Upper lobe of right lung (tissue), 1 donor: ENCODE results near the gene SECTM1. TPM values are rescaled to one million over a fixed set of nuclear protein-coding genes. Genes with fewer than 3 reads are reported as not detected.
A peak's percentile ranks its signal among the peaks of the same experiment; 100 is the strongest.

Experiments
- ATAC-seq: fragments of 200-7000 bp; cut with Tn5 transposase; one replicate; pipeline ENCODE4 v1.9.1; 2020; ENCODE audit warnings: mild to moderate bottlenecking, moderate library complexity
- DNase-seq: peaks from one replicate; pipeline ENCODE4 v3.0.0-alpha.2; 2020
- H3K27ac ChIP-seq: fragments of 200-600 bp; one replicate; pipeline ENCODE4 v1.8.0; 2022
- H3K27me3 ChIP-seq: fragments of 200-600 bp; one replicate; pipeline ENCODE4 v1.8.0; 2022; ENCODE audit warnings: mild to moderate bottlenecking
- H3K36me3 ChIP-seq: fragments of 200-600 bp; one replicate; pipeline ENCODE4 v1.8.0; 2022
- H3K4me1 ChIP-seq: fragments of 200-600 bp; one replicate; pipeline ENCODE4 v1.8.0; 2022
- H3K4me3 ChIP-seq: fragments of 200-600 bp; one replicate; pipeline ENCODE4 v1.8.0; 2022; ENCODE audit warnings: mild to moderate bottlenecking
- H3K9me3 ChIP-seq: fragments of 200-600 bp; one replicate; pipeline ENCODE4 v1.8.0; 2022
- intact Hi-C: fragments of 100-400 bp; cut with DNase I; formaldehyde crosslinking; loops from one replicate; pipeline ENCODE4 v1.11.0; 2022
- total RNA-seq: library from RNA; stranded (reverse); fragmentation: NEBNext Ultra II Directional; extraction: Animal tissue kit (Norgen Biotek cat#: 25700); gene quantifications from one replicate; pipeline ENCODE4 v1.2.1, GENCODE V29; 2021
- TF ChIP-seq, protein P1 (sequence below): fragments of 200-600 bp; IDR thresholded peaks from one replicate; pipeline ENCODE4 v1.8.0; 2022; ENCODE audit warnings: antibody characterized with exemption
- donor health status: DM: no; HTN: yes; CAD: no; lungs with severe emphysema.

Gene SECTM1
- total RNA-seq, 1 donor from 2014 or later, result 26.4 TPM

DNA sequence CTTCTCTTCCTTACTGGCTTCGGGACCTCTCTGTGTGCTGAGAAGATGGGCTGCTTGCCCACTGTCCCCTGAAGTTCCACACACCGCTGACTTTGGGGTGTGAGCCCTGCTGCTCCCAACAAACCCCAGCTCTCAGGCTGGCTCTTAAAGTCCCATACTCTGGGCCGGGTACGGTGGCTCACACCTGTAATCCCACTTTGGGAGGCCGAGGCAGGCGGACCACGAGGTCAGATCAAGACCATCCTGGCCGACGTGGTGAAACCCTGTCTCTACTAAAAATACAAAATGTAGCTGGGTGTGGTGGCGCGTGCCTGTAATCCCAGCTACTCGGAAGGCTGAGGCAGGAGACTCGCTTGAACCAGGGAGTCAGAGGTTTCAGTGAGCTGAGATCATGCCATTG lies 33.3 kb downstream of the SECTM1 start:
- Histone ChIP-seq H3K9me3 (no peaks in the 10 kb centered on the region), H3K4me1 (peaks cover 35% of the 10 kb centered on the region), H3K27me3 (no peaks in the 10 kb centered on the region), H3K36me3 (no peaks in the 10 kb centered on the region), H3K27ac (no peak overlapping the region), H3K4me3 (no peak overlapping the region)
- intact Hi-C loops, result no loop called here
- ATAC-seq (no peak), DNase-seq (no peak)
- TF ChIP-seq, protein P1, sequence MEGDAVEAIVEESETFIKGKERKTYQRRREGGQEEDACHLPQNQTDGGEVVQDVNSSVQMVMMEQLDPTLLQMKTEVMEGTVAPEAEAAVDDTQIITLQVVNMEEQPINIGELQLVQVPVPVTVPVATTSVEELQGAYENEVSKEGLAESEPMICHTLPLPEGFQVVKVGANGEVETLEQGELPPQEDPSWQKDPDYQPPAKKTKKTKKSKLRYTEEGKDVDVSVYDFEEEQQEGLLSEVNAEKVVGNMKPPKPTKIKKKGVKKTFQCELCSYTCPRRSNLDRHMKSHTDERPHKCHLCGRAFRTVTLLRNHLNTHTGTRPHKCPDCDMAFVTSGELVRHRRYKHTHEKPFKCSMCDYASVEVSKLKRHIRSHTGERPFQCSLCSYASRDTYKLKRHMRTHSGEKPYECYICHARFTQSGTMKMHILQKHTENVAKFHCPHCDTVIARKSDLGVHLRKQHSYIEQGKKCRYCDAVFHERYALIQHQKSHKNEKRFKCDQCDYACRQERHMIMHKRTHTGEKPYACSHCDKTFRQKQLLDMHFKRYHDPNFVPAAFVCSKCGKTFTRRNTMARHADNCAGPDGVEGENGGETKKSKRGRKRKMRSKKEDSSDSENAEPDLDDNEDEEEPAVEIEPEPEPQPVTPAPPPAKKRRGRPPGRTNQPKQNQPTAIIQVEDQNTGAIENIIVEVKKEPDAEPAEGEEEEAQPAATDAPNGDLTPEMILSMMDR, result no peak

DNA sequence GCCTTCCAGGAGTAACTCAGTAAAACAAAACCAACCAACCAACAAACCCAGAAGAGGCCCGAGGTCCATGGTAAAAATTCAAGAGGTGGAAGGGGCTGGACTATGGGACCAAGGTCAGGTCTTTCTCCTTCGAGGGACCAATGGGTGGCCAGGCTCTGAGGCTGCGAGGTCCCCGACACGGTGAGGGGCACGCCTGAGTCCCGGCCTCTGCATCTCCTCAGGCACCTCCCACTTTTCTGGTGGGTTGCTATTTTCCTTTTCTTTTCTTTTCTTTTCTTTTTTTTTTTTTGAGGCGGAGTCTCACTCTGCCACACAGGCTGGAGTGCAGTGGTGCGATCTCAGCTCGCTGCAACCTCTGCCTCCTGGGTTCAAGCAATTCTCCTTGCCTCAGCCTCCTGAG lies 34.1 kb downstream of the SECTM1 start:
- ATAC-seq, result no peak
- Histone ChIP-seq H3K4me1 (peaks cover 37% of the 10 kb centered on the region), H3K36me3 (no peaks in the 10 kb centered on the region), H3K27ac (no peak overlapping the region), H3K9me3 (no peaks in the 10 kb centered on the region), H3K27me3 (no peaks in the 10 kb centered on the region), H3K4me3 (no peak overlapping the region)
- intact Hi-C loops, result no loop called here
- TF ChIP-seq, protein P1, result no peak
- no peak for DNase-seq

DNA sequence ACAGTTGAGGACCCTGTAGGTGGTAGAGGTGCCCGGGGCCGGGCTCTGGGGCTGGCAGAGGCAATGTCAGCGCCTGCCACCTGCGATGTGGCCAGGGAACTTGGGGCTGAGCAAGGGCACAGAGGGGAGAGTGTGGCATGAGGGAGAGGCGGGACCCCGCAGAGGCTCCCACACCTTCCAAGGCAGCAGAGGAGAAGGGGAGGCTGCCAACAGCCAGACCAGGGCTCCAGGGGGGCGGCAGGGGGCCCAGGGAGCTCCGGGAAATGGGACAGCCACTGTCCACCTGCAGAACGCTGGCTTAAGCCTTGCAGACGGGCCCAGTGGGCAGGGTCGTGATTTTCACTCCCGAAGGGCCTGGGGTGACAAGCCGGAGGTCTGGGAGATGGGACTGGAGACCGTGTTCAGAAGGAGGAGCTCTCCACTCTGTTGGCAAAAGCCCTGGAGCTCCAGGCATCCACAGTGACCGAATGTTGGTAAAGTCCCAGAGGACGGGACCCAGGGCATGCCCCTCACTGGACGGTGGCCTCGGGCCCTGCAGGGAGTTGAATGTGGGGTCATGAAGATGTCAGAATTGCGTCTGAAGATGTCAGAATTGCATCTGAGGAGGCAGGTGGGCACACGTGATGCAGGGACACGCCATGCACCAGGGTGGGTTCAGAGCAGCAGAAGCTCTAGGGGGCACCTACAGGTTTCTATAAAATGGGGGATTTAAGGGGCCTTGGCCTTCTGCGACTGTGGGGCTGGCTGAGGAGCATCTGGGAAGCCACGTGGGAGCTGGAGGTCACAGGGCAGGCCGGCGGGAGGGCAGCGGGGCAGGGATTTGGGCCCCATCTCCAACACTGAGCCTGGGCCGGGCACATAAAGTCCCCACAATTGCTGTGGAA lies 34.8 kb downstream of the SECTM1 start:
- Histone ChIP-seq H3K4me1 (peaks cover 41% of the 10 kb centered on the region), H3K27me3 (no peaks in the 10 kb centered on the region), H3K36me3 (no peaks in the 10 kb centered on the region), H3K27ac (peak overlapping the region; percentile 96), H3K4me3 (peak overlapping the region; percentile 51), H3K9me3 (no peaks in the 10 kb centered on the region)
- DNase-seq (peak; percentile 61), ATAC-seq (no peak)
- TF ChIP-seq, protein P1, result no peak
- intact Hi-C loops, result no loop called here

DNA sequence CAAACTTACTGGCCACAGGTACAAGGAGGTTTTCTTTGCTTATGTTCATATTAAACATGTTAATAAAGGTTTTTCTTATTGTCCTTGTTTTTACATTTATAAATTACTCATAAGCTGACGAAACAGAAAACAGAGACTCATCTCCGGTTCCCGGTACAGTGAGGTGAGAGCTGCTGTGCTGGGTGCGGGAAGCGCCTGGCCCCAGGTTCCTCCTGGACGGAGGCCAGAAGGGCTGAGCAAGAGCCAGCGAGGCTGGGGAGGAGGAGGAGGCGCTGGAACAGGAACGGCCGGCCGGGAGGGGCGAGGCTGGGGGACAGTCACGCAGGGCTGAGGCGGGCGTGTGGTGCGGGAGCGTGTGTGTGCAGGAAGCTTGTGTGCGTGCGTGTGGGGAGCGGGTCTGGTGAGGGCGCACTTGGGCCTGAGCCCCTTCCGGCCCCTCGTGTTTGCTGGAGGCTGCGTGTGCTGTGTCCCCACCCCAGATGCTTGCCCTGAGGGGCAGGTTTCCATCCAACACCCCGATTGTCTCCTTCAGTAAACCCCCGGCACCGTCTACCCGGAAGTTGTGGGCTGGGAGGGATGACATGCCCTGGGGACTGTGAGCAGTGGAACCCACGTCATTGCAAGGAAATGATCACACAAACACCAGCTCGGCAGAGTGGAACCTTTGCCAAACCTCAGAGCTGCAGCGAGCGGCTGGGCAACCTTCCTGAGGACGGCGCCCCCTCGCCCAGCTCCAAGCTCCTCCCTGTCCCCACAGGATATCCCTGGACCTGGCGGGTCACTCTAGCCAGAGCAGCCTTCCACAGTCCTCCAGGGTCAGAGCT lies 35.6 kb downstream of the SECTM1 start:
- peak; percentile 94 for DNase-seq
- Histone ChIP-seq H3K36me3 (no peaks in the 10 kb centered on the region), H3K9me3 (no peaks in the 10 kb centered on the region), H3K4me1 (peaks cover 45% of the 10 kb centered on the region), H3K4me3 (peak overlapping the region; percentile 51), H3K27me3 (no peaks in the 10 kb centered on the region), H3K27ac (peak overlapping the region; percentile 96)
- intact Hi-C loops, result no loop called here
- TF ChIP-seq, protein P1, result no peak
- peak; percentile 84 for ATAC-seq

DNA sequence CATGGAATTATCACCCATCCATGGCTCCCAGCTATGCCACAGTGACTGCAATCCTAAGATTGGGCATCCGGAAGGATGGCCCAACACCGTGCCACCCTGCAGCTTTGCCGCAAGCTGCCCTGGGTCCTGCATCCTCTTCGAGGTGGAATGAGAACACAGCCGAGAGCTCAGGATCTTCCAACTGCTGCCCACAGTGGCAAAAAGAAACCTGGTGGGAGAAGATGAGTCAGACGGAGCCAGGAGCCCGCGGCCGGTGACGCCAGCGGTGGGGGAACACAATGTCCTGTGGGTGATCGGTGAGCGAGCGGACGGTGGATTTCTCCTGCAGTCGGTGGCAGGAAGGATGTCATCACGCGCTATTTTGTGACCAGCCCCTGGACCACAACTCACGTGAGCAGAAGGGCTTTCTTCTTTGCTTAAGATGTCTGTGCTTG lies 36.3 kb downstream of the SECTM1 start:
- peaks cover 45% of the 10 kb centered on the region for H3K4me1 ChIP-seq
- intact Hi-C loops, result no loop called here
- H3K27ac ChIP-seq, result peak overlapping the region; percentile 96
- ATAC-seq (peak; percentile 42), DNase-seq (peak; percentile 92)
- TF ChIP-seq, protein P1, result no peak
- no peaks in the 10 kb centered on the region for H3K27me3 ChIP-seq
- H3K9me3 ChIP-seq, result no peaks in the 10 kb centered on the region
- H3K4me3 ChIP-seq, result peak overlapping the region; percentile 51
- no peaks in the 10 kb centered on the region for H3K36me3 ChIP-seq
